ENCODE measurements around the gene MARCOL. TPM values are rescaled to one million over a fixed set of nuclear protein-coding genes. Genes with fewer than 3 reads are reported as not detected.

MARCOL gene
- total and polyA plus RNA-seq, 9 of the 15 experiments (the other 6 are each of a cell fraction or from before 2014, with no cell fraction given), result not detected

GRCh38 chr5:148237785-148238417 lies 424 bp upstream of the MARCOL start:
- H3K79me2 ChIP-seq (ENCODE audit: control insufficient read depth, insufficient read depth, low read length), result no peaks in the 10 kb centered on the region
- H3K27me3 ChIP-seq (ENCODE audit: control insufficient read depth in 2 of 2, insufficient read depth in 2 of 2, low read length in 2 of 2), result no peaks in the 10 kb centered on the region
- FAIRE-seq (no peak), DNase-seq (ENCODE audit: extremely low read depth in 1 of 4, low spot score in 3 of 4) (no peak), ATAC-seq (no peak)
- H3K9me3 ChIP-seq (replicated peaks; ENCODE audit: control insufficient read depth, insufficient read depth, low read depth, low read length), result no peaks in the 10 kb centered on the region; the same call in 1 of the 2 replicates
- ChIA-PET CTCF (ENCODE audit: low intra/inter-chr PET ratio) (no interaction called here), POLR2A (no interaction called here)
- H2AFZ ChIP-seq (ENCODE audit: low read depth, low read length), result no peak overlapping the region
- H3K9me1 ChIP-seq (ENCODE audit: control insufficient read depth, insufficient read depth, low read length), result no peaks in the 10 kb centered on the region
- WGBS (ENCODE audit: insufficient coverage, low coverage, missing lambda C conversion rate), result 3% methylated on average over 4 of the region's 4 CpGs
- in situ Hi-C loops (cut with MboI), result no loop called here
- H3K9ac ChIP-seq (ENCODE audit: insufficient read depth in 1 of 2, low read depth in 2 of 2, low read length in 2 of 2), result no peak overlapping the region
- H3K27ac ChIP-seq (ENCODE audit: extremely low read depth, low read depth, low read length), result no peak overlapping the region
- H3K36me3 ChIP-seq (ENCODE audit: control insufficient read depth, insufficient read depth, low read length), result no peaks in the 10 kb centered on the region
- intact Hi-C loops (cut with micrococcal nuclease), result no loop called here
- TF ChIP-seq CTCF (IDR thresholded peaks at IDR 0.05 in 2 of 3, conservative IDR thresholded peaks at IDR 0.05 in 1 of 3; ENCODE audit: insufficient read depth in 2 of 3, low read depth in 1 of 3, low read length in 3 of 3) (no peak), SREBF1 (IDR thresholded peaks at IDR 0.05; ENCODE audit: borderline replicate concordance, low read depth, low read length) (no peak), BRD4 (IDR thresholded peaks at IDR 0.05) (no peak), RBM22 (IDR thresholded peaks at IDR 0.05; ENCODE audit: low read depth, low read length, poor library complexity, severe bottlenecking) (no peak), SMARCA4 (IDR thresholded peaks at IDR 0.05) (no peak), ELF1 (tag; IDR thresholded peaks at IDR 0.05) (no peak), ZNF384 (IDR thresholded peaks at IDR 0.05; ENCODE audit: low read depth, low read length) (no peak), ZNF12 (CRISPR knock-in tag; IDR thresholded peaks at IDR 0.05) (no peak), RCOR1 (IDR thresholded peaks at IDR 0.05; ENCODE audit: borderline replicate concordance in 1 of 2, low read depth in 2 of 2, low read length in 2 of 2) (no peak), TCFL5 (CRISPR knock-in tag; conservative IDR thresholded peaks at IDR 0.05) (no peak), ZNF436 (CRISPR knock-in tag; IDR thresholded peaks at IDR 0.05) (no peak), ZMIZ1 (IDR thresholded peaks at IDR 0.05; ENCODE audit: low read depth in 2 of 2, low read length in 2 of 2) (no peak), SRSF9 (IDR thresholded peaks at IDR 0.05; ENCODE audit: borderline replicate concordance, low read depth, low read length) (no peak), ZNF511 (CRISPR knock-in tag; IDR thresholded peaks at IDR 0.05) (no peak), POLR2AphosphoS2 (IDR thresholded peaks at IDR 0.05; ENCODE audit: low read length) (no peak), STAT5B (CRISPR knock-in tag; IDR thresholded peaks at IDR 0.05) (no peak), XRCC3 (IDR thresholded peaks at IDR 0.05) (no peak), ZNF586 (CRISPR knock-in tag; conservative IDR thresholded peaks at IDR 0.05) (no peak), KDM1A (IDR thresholded peaks at IDR 0.05) (no peak)
- H4K20me1 ChIP-seq (replicated peaks; ENCODE audit: control insufficient read depth, insufficient read depth, low read length), result no peaks in the 10 kb centered on the region
- H3K4me1 ChIP-seq (replicated peaks in 1 of 2; ENCODE audit: control insufficient read depth in 2 of 2, insufficient read depth in 2 of 2, low read length in 2 of 2), result no peaks in the 10 kb centered on the region
- H3K4me2 ChIP-seq (ENCODE audit: insufficient read depth, low read length), result no peak overlapping the region
- no TSS peak for BruUV-seq (replicated peaks)
- H3K4me3 ChIP-seq, result no peak overlapping the region
